ENCODE results near the gene PLXNA4. TPM values are rescaled to one million over a fixed set of nuclear protein-coding genes. Genes with fewer than 3 reads are reported as not detected.

PLXNA4 gene
- total and polyA plus RNA-seq, 12 donors = 0.83 to 17.0 (median 11.5) TPM

DNA sequence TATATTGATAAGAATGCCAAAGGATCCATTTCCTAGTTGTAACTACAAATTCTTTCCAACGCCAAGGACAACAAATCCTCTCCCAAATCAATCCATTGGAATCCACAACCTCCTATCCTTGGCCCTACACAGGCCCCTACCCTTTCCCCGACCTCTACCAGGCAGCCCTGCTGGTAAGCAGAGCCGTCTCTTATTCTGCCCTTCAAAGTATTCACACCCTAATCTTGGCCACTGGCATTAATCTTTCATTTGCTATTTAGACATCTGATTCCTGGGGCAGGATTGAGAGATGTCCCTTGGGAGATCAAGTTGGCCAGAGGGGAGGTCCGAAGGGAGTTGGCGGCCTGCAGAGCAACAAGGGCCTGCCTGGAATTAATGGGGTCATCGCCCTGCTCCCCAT lies 161.4 kb downstream of the PLXNA4 start:
- no peak overlapping the region for H3K27ac ChIP-seq
- no peaks in the 10 kb centered on the region for H3K36me3 ChIP-seq
- H3K4me3 ChIP-seq = no peak overlapping the region
- TF ChIP-seq, protein P1, sequence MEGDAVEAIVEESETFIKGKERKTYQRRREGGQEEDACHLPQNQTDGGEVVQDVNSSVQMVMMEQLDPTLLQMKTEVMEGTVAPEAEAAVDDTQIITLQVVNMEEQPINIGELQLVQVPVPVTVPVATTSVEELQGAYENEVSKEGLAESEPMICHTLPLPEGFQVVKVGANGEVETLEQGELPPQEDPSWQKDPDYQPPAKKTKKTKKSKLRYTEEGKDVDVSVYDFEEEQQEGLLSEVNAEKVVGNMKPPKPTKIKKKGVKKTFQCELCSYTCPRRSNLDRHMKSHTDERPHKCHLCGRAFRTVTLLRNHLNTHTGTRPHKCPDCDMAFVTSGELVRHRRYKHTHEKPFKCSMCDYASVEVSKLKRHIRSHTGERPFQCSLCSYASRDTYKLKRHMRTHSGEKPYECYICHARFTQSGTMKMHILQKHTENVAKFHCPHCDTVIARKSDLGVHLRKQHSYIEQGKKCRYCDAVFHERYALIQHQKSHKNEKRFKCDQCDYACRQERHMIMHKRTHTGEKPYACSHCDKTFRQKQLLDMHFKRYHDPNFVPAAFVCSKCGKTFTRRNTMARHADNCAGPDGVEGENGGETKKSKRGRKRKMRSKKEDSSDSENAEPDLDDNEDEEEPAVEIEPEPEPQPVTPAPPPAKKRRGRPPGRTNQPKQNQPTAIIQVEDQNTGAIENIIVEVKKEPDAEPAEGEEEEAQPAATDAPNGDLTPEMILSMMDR (IDR thresholded peaks at IDR 0.05) = no peak
- intact Hi-C loops (cut with DNase I) = no loop called here
- peaks cover 3 to 54% (median 26%) of the 10 kb centered on the region in 9 donors for H3K4me1 ChIP-seq
- no peaks in the 10 kb centered on the region for H3K9me3 ChIP-seq
- DNase-seq (no peak), ATAC-seq (no peak)
- 76 to 78% methylated on average over 6 of the region's 6 CpGs for WGBS, 2 donors
- no peaks in the 10 kb centered on the region for H3K27me3 ChIP-seq

DNA sequence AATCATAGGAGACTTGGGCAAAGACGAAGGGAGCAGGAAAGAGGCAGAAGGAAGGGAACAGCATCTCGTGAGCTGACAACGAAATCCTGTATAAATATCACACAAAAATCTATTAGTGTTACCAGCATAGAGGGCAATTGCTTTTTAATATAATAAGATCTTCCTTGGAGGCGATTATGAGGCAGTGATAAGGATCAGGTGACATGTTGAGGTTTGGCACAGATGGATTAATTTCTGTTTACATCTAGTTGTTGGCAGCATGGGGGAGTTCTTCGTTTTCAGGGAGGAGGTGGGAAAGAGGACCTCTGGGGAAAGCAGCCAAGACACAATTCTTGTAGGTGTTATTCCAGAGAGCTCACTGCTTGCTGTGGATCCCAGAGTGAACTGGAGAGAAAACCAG lies 163.8 kb downstream of the PLXNA4 start:
- 61 to 67% methylated on average over 5 of the region's 5 CpGs for WGBS, 2 donors
- Histone ChIP-seq H3K36me3 (no peaks in the 10 kb centered on the region), H3K27me3 (no peaks in the 10 kb centered on the region), H3K27ac (no peak overlapping the region), H3K9me3 (no peaks in the 10 kb centered on the region), H3K4me1 (peaks cover 0 to 40% (median 17%) of the 10 kb centered on the region in 9 donors), H3K4me3 (no peak overlapping the region)
- TF ChIP-seq, protein P1 (IDR thresholded peaks at IDR 0.05) = no peak
- ATAC-seq = no peak
- no peak for DNase-seq
- intact Hi-C loops (cut with DNase I) = no loop called here

DNA sequence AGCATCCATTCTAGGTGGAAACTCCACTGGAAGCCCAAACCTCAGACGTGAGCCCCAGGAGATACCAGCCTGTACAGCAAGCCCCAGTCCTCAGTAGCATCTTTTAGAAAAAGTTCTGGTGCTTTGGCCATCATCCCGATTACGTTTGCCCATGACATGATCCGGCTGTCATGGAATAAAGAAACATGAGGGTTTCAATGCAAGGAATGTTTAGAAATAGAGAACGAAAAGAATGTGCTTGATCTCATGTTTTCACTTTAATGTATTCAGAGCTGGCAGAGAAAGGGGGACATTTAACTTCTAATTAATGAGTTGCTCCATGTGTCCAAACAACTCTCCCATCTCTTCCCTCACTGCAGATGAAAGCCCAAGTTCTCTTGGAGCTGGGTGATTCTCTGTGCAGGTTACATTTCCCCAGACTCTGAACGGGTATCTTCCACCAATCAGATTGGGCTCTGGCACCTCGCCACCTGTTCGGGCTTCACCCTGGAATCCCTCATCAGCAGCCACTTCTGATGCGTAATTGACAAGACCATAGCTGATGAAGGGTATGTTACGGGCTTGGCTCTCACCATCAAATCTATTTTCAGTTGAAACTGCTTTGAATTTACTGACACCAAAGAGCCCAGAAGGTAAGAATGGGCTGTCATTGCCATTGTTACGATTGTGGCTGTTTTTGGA lies 165.3 kb downstream of the PLXNA4 start:
- H3K9me3 ChIP-seq = no peaks in the 10 kb centered on the region
- ATAC-seq (peak in 2 of 8 donors; percentile 23 to 72), DNase-seq (peak in 1 of 2 donors; percentile 48)
- no peaks in the 10 kb centered on the region for H3K36me3 ChIP-seq
- peak overlapping the region in 1 of 10 donors; percentile 33 for H3K27ac ChIP-seq
- H3K4me1 ChIP-seq = peaks cover 0 to 40% (median 19%) of the 10 kb centered on the region in 9 donors
- TF ChIP-seq, protein P1 (IDR thresholded peaks at IDR 0.05) = no peak
- no peaks in the 10 kb centered on the region for H3K27me3 ChIP-seq
- 44 to 55% methylated on average over 11 of the region's 11 CpGs for WGBS, 2 donors
- intact Hi-C loops (cut with DNase I) = no loop called here
- H3K4me3 ChIP-seq = no peak overlapping the region

DNA sequence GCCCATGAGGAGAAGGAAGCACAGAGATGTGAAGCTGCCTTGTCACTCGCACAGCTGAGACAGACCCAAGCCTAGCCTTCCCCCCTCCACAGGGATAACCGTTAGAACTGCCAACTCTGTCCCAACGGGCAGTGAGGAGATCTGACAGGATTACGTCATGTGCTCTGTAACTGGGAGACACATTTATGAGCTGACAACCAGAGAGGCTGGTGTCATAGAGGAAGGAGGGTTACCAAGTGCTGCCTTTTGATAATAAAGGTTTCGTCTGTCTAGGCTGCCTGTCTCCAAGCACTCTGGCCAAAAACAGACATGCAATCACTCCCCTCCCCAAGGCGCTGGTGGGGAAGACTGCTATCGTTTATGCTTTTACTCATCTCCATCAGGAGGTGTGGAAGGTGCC lies 165.9 kb downstream of the PLXNA4 start:
- intact Hi-C loops (cut with DNase I) = no loop called here
- DNase-seq = peak; percentile 33 to 40
- WGBS, 2 donors = 2 to 7% methylated on average over 7 of the region's 7 CpGs
- H3K9me3 ChIP-seq = no peaks in the 10 kb centered on the region
- no peak overlapping the region for H3K4me3 ChIP-seq
- TF ChIP-seq, protein P1 (IDR thresholded peaks at IDR 0.05) = no peak
- H3K27me3 ChIP-seq = no peaks in the 10 kb centered on the region
- H3K4me1 ChIP-seq = peaks cover 0 to 40% (median 19%) of the 10 kb centered on the region in 9 donors
- ATAC-seq = peak; percentile 68 to 96 (median 90)
- peak overlapping the region in 2 of 10 donors; percentile 28 to 33 for H3K27ac ChIP-seq
- H3K36me3 ChIP-seq = no peaks in the 10 kb centered on the region

Measured in heart right ventricle (tissue), 16 donors.